ENCODE data around the gene PHACTR2. TPM values are rescaled to one million over a fixed set of nuclear protein-coding genes. Genes with fewer than 3 reads are reported as not detected.

The PHACTR2 gene
- total RNA-seq, 1 donor from 2014 or later = 44.7 TPM

GRCh38 chr6:143674483-143675381 lies 3.0 kb upstream of the PHACTR2 start:
- Histone ChIP-seq H3K27ac (ENCODE audit: low read depth, low read length) (peak overlapping the region; percentile 74), H3K9ac (ENCODE audit: low read length) (peak overlapping the region; percentile 37), H3K27me3 (ENCODE audit: insufficient read depth, low read length) (no peaks in the 10 kb centered on the region), H3K4me1 (ENCODE audit: insufficient read depth, low read length) (peaks cover 18% of the 10 kb centered on the region), H3K79me2 (ENCODE audit: insufficient read depth, low read length) (peaks cover 15% of the 10 kb centered on the region), H4K20me1 (ENCODE audit: insufficient read depth, low read length) (no peaks in the 10 kb centered on the region), H3K36me3 (ENCODE audit: insufficient read depth, low read length) (no peaks in the 10 kb centered on the region), H2AFZ (ENCODE audit: low read depth, low read length) (no peak overlapping the region), H3K4me3 (ENCODE audit: insufficient read depth, low read depth, low read length) (no peak overlapping the region), H3K4me2 (ENCODE audit: low read length) (peak overlapping the region; percentile 55), H3K9me3 (ENCODE audit: insufficient read depth, low read depth, low read length) (no peaks in the 10 kb centered on the region)
- Mint-ChIP-seq H3K27ac (ENCODE audit: unreplicated experiment) (peak overlapping the region; percentile 60), H3K36me3 (ENCODE audit: low read depth, unreplicated experiment) (no peaks in the 10 kb centered on the region), H3K4me1 (ENCODE audit: low read depth, unreplicated experiment) (peaks cover 25% of the 10 kb centered on the region), H3K9me3 (ENCODE audit: unreplicated experiment) (peaks cover 2% of the 10 kb centered on the region), H3K27me3 (ENCODE audit: low read depth, unreplicated experiment) (no peaks in the 10 kb centered on the region), H3K4me3 (ENCODE audit: unreplicated experiment) (no peak overlapping the region)
- TF ChIP-seq, protein P1, sequence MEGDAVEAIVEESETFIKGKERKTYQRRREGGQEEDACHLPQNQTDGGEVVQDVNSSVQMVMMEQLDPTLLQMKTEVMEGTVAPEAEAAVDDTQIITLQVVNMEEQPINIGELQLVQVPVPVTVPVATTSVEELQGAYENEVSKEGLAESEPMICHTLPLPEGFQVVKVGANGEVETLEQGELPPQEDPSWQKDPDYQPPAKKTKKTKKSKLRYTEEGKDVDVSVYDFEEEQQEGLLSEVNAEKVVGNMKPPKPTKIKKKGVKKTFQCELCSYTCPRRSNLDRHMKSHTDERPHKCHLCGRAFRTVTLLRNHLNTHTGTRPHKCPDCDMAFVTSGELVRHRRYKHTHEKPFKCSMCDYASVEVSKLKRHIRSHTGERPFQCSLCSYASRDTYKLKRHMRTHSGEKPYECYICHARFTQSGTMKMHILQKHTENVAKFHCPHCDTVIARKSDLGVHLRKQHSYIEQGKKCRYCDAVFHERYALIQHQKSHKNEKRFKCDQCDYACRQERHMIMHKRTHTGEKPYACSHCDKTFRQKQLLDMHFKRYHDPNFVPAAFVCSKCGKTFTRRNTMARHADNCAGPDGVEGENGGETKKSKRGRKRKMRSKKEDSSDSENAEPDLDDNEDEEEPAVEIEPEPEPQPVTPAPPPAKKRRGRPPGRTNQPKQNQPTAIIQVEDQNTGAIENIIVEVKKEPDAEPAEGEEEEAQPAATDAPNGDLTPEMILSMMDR (IDR thresholded peaks at IDR 0.05; ENCODE audit: insufficient read depth, low read depth, low read length) = no peak
- TF ChIP-seq EZH2 (IDR thresholded peaks at IDR 0.05; ENCODE audit: insufficient read depth, low read length) = no peak
- no peak for DNase-seq (ENCODE audit: low read depth)
- FAIRE-seq = peak; percentile 17

GRCh38 chr6:143675382-143675900 lies 2.3 kb upstream of the PHACTR2 start:
- no peak overlapping the region for H3K4me3 ChIP-seq (ENCODE audit: insufficient read depth, low read depth, low read length)
- no peak for FAIRE-seq

More at GRCh38 chr6:143675382-143675900, 2.3 kb upstream of the PHACTR2 start:
- Histone ChIP-seq H3K36me3 (ENCODE audit: insufficient read depth, low read length) (no peaks in the 10 kb centered on the region), H2AFZ (ENCODE audit: low read depth, low read length) (no peak overlapping the region), H3K27me3 (ENCODE audit: insufficient read depth, low read length) (no peaks in the 10 kb centered on the region), H4K20me1 (ENCODE audit: insufficient read depth, low read length) (no peaks in the 10 kb centered on the region), H3K4me2 (ENCODE audit: low read length) (no peak overlapping the region), H3K9me3 (ENCODE audit: insufficient read depth, low read depth, low read length) (no peaks in the 10 kb centered on the region), H3K4me1 (ENCODE audit: insufficient read depth, low read length) (peaks cover 24% of the 10 kb centered on the region), H3K9ac (ENCODE audit: low read length) (no peak overlapping the region), H3K27ac (ENCODE audit: low read depth, low read length) (no peak overlapping the region), H3K79me2 (ENCODE audit: insufficient read depth, low read length) (peaks cover 23% of the 10 kb centered on the region)
- H3K9me3 Mint-ChIP-seq (ENCODE audit: unreplicated experiment) = peaks cover 2% of the 10 kb centered on the region
- TF ChIP-seq, protein P1 (IDR thresholded peaks at IDR 0.05; ENCODE audit: insufficient read depth, low read depth, low read length) = no peak
- no peak for TF ChIP-seq EZH2 (IDR thresholded peaks at IDR 0.05; ENCODE audit: insufficient read depth, low read length)
- H3K4me1 Mint-ChIP-seq (ENCODE audit: low read depth, unreplicated experiment) = peaks cover 31% of the 10 kb centered on the region
- H3K27me3 Mint-ChIP-seq (ENCODE audit: low read depth, unreplicated experiment) = no peaks in the 10 kb centered on the region
- H3K27ac Mint-ChIP-seq (ENCODE audit: unreplicated experiment) = no peak overlapping the region
- DNase-seq (ENCODE audit: low read depth) = no peak
- no peak overlapping the region for H3K4me3 Mint-ChIP-seq (ENCODE audit: unreplicated experiment)
- no peaks in the 10 kb centered on the region for H3K36me3 Mint-ChIP-seq (ENCODE audit: low read depth, unreplicated experiment)

All from astrocyte (in vitro differentiated cells and primary cell).